ENCODE data around the gene COPB2.

GRCh38 chr3:139323146-139323545 lies 66.3 kb downstream of the COPB2 start:
- TF ChIP-seq EP300 (IDR thresholded peaks at IDR 0.05): no peak
- TF ChIP-seq, protein P1, sequence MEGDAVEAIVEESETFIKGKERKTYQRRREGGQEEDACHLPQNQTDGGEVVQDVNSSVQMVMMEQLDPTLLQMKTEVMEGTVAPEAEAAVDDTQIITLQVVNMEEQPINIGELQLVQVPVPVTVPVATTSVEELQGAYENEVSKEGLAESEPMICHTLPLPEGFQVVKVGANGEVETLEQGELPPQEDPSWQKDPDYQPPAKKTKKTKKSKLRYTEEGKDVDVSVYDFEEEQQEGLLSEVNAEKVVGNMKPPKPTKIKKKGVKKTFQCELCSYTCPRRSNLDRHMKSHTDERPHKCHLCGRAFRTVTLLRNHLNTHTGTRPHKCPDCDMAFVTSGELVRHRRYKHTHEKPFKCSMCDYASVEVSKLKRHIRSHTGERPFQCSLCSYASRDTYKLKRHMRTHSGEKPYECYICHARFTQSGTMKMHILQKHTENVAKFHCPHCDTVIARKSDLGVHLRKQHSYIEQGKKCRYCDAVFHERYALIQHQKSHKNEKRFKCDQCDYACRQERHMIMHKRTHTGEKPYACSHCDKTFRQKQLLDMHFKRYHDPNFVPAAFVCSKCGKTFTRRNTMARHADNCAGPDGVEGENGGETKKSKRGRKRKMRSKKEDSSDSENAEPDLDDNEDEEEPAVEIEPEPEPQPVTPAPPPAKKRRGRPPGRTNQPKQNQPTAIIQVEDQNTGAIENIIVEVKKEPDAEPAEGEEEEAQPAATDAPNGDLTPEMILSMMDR (IDR thresholded peaks at IDR 0.05): no peak
- TF ChIP-seq POLR2AphosphoS5 (IDR thresholded peaks at IDR 0.05): no peak
